SK-N-MC (cell line): ENCODE measurements around the gene PTPRN2.

ENCODE experiments used
- EZH2 ChIP-seq: fragments of 200-600 bp; sonication (generic); IDR thresholded peaks from one replicate; pipeline ENCODE4 v1.6.1; 2017; ENCODE audit warnings: antibody characterized with exemption
- FOXP2 ChIP-seq: optimal IDR thresholded peaks from 2 replicates; pipeline ENCODE3; 2011; ENCODE audit warnings: mild to moderate bottlenecking, moderate library complexity; ENCODE audit not compliant: insufficient read depth; ENCODE audit errors: extremely low read length, control extremely low read depth
- POLR2AphosphoS5 ChIP-seq: IDR thresholded peaks from 2 replicates; pipeline ENCODE4 v1.6.1; 2012; ENCODE audit warnings: mild to moderate bottlenecking, low read depth, low read length, borderline replicate concordance

GRCh38 chr7:158302274-158303070 is 285.2 kb downstream of the PTPRN2 start:
- TF ChIP-seq EZH2 (no peak), POLR2AphosphoS5 (peak; percentile 35; the same call in 1 of the 2 replicates), FOXP2 (peak; percentile 26)
